Heart right ventricle (tissue), 16 donors: ENCODE results near the gene PPFIBP1. TPM values are rescaled to one million over a fixed set of nuclear protein-coding genes. Genes with fewer than 3 reads are reported as not detected.
"Not testable (repeated sequence)": the region's sequence is repeated elsewhere in the genome, so short reads cannot be mapped to it uniquely, and the experiment has no call there.

Experiments
- ATAC-seq, 8 donors: fragments of 200-7000 bp; cut with Tn5 transposase; one replicate each; pipeline ENCODE4 v1.9.1; 2020; ENCODE audit warnings: mild to moderate bottlenecking in 8 of 8, moderate library complexity in 8 of 8, moderate number of reproducible peaks in 1 of 8
- DNase-seq, 2 donors: peaks; one replicate each; pipeline ENCODE4 v3.0.0-alpha.2; 2020
- H3K27ac ChIP-seq, 10 donors: fragments of 200-600 bp; sonication (generic) in 2 of 10; one replicate each; pipeline versions ENCODE4 v1.5.0 to v1.8.0; 2020 to 2022; ENCODE audit warnings: mild to moderate bottlenecking in 3 of 10
- H3K27me3 ChIP-seq, 7 donors: fragments of 200-600 bp; one replicate each; pipeline ENCODE4 v1.8.0; 2021 to 2022; ENCODE audit warnings: mild to moderate bottlenecking in 2 of 7
- H3K36me3 ChIP-seq, 9 donors: fragments of 200-600 bp; sonication (generic) in 1 of 9; one replicate each; pipeline versions ENCODE4 v1.5.0 to v1.8.0; 2020 to 2022; ENCODE audit warnings: mild to moderate bottlenecking in 2 of 9
- H3K4me1 ChIP-seq, 9 donors: fragments of 200-600 bp; sonication (generic) in 1 of 9; one replicate each; pipeline versions ENCODE4 v1.5.0 to v1.8.0; 2020 to 2022; ENCODE audit warnings: mild to moderate bottlenecking in 4 of 9
- H3K4me3 ChIP-seq, 10 donors: fragments of 200-600 bp; sonication (generic) in 2 of 10; one replicate each; pipeline versions ENCODE4 v1.5.0 to v1.8.0; 2020 to 2022; ENCODE audit warnings: mild to moderate bottlenecking in 7 of 10, moderate library complexity in 2 of 10
- H3K9me3 ChIP-seq, 11 donors: fragments of 200-600 bp in 10 of 11; sonication (generic) in 2 of 11; one replicate each; pipeline versions ENCODE4 v1.5.0 to v1.8.0; 2013 to 2022; ENCODE audit warnings: mild to moderate bottlenecking in 2 of 11, control low read depth in 1 of 11, moderate library complexity in 1 of 11
- WGBS, 2 donors: extraction: QIAGEN DNeasy Blood & Tissue Kit; methylation state at CpG; one replicate each; pipeline ENCODE4 v1.1.7; 2013; ENCODE audit warnings: inconsistent platforms in 1 of 2; 5-methylcytosine and 5-hydroxymethylcytosine counted together
- intact Hi-C, 10 donors: fragments of 100-400 bp; cut with DNase I; formaldehyde crosslinking; loops; one replicate each; pipeline versions ENCODE4 v1.11.1 to v1.14.2; 2022
- polyA plus RNA-seq, 2 donors: library from polyadenylated mRNA; stranded (reverse); fragments of 200-250 nt; gene quantifications; one replicate each; pipeline ENCODE4 v1.2.3, GENCODE V29; 2013
- total RNA-seq, 10 donors: library from RNA; stranded (reverse); fragmentation: NEBNext Ultra II Directional in 3 of 10; extraction: Animal tissue kit (Norgen Biotek cat#: 25700) in 3 of 10; gene quantifications; one replicate each; pipeline versions ENCODE4 v1.2.1 to v1.2.4, GENCODE V29; 2021 to 2023
- TF ChIP-seq, protein P1 (sequence below), 9 donors: fragments of 200-600 bp; sonication (generic) in 2 of 9; IDR thresholded peaks; one replicate each; pipeline versions ENCODE4 v1.5.0 to v1.8.0; 2021 to 2022; ENCODE audit warnings: antibody characterized with exemption in 9 of 9, mild to moderate bottlenecking in 5 of 9, moderate library complexity in 1 of 9
- donor health status: Arrhythmogenic right ventricular cardiomyopathy.
- donor health status: ischemic (EF 13 %, LVEDD 7.1; RV severe dilation, severe dysfunction).
- donor health status: healthy with polysubstance abuse.
- donor health status: DM: no; HTN: yes; CAD: no.
- donor health status: DM: no; HTN: no; CAD: no.
- donor health status: ischemic (EF 25% LVEDD 6.9; RV normal size, moderate dysfunction).
- donor health status: ischemic (EF 25% LVEDD 5.7; RV mildly dilated, moderate dysfunction).
- donor health status: healthy.
- donor health status: DM: yes; HTN: yes; CAD: no.
- donor health status: Ischemic cardiomyopathy.
- donor health status: ischemic (EF 35%, LVEDD 5.7; RV mildly dilated, moderate dysfunction).
- donor health status: nonischemic (EF 11% LVEDD 7.7; RV severe dilation, severe dysfunction).
- donor health status: DM: yes; HTN: yes; CAD: no.
- donor health status: PGD.
- donor health status: ischemic (EF 29% LVEDD 5.4; RV normal size, mild dysfunction).
- donor health status: nonischemic (EF 23%, LVEDD 6.1; RV moderate dilation, normal function).

Gene PPFIBP1
- total and polyA plus RNA-seq, 12 donors, result 22.9 to 450 (median 314) TPM

DNA sequence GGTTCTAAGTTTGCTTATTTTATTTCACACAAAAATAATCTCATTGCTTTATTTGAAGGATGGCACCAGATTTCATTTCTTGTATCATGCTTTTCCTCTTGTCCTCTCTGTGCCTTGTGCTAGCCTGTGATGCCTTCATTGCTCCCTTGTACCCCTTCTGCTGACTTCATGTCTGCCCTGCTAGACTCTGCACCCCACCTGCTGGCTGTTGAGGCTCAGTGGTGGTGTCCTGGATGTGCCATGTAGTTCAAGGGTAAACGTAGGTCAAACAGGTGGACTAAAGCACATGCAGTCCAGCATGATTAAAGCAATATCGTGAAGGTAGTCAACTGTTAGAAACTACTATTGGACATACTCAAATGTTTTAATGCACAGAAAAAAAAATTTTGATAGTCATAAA, 208.3 kb downstream of the PPFIBP1 start:
- Histone ChIP-seq H3K4me3 (no peak overlapping the region), H3K9me3 (no peaks in the 10 kb centered on the region), H3K36me3 (peaks cover 0 to 87% (median 7%) of the 10 kb centered on the region in 9 donors), H3K27me3 (no peaks in the 10 kb centered on the region), H3K27ac (no peak overlapping the region), H3K4me1 (no peaks in the 10 kb centered on the region)
- no peak for DNase-seq
- 59 to 67% methylated on average over 2 of the region's 2 CpGs for WGBS, 2 donors
- ATAC-seq, result peak in 1 of 8 donors; percentile 51
- intact Hi-C loops, result loop anchor here in 9 of 10 donors (2.0 to 10.0 kb wide), 10 partner anchors 85 to 1263 kb away; no protein-coding TSS in a partner anchor
- TF ChIP-seq, protein P1, sequence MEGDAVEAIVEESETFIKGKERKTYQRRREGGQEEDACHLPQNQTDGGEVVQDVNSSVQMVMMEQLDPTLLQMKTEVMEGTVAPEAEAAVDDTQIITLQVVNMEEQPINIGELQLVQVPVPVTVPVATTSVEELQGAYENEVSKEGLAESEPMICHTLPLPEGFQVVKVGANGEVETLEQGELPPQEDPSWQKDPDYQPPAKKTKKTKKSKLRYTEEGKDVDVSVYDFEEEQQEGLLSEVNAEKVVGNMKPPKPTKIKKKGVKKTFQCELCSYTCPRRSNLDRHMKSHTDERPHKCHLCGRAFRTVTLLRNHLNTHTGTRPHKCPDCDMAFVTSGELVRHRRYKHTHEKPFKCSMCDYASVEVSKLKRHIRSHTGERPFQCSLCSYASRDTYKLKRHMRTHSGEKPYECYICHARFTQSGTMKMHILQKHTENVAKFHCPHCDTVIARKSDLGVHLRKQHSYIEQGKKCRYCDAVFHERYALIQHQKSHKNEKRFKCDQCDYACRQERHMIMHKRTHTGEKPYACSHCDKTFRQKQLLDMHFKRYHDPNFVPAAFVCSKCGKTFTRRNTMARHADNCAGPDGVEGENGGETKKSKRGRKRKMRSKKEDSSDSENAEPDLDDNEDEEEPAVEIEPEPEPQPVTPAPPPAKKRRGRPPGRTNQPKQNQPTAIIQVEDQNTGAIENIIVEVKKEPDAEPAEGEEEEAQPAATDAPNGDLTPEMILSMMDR (IDR thresholded peaks at IDR 0.05), result peak in 1 of 9 donors; percentile 4

DNA sequence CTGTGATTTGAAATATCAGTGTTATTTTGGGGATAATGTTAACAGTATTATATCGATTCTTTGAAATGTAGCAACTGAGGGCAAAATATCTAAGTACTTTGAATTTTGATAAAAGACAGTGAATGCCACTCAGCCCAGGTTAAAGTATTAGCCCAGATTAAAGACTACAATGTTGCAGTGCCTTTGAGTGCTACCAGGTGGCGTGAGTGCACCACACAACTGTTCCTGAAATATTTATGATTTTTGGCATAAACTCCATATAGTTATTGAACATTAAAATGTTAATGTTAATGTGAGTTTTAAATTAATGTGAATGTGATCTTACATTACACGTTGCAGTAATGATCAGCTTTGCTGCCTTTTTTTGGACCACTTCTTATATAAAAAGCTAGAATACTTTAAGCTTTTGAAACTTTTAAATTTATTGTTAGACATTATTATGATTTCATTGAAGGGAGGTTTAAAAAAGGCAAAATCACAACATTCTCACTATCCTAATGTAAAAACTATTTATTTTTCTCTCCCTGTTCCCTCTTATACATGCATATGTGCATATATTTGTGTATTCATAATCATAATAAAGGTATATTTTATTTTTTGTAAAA, 209.1 kb downstream of the PPFIBP1 start:
- Histone ChIP-seq H3K36me3 (peaks cover 0 to 87% (median 12%) of the 10 kb centered on the region in 9 donors), H3K27me3 (no peaks in the 10 kb centered on the region), H3K27ac (no peak overlapping the region), H3K4me1 (no peaks in the 10 kb centered on the region), H3K4me3 (no peak overlapping the region), H3K9me3 (no peaks in the 10 kb centered on the region)
- intact Hi-C loops, result loop anchor here in 9 of 10 donors (2.0 to 10.0 kb wide), 10 partner anchors 84 to 1262 kb away; no protein-coding TSS in a partner anchor
- peak in 1 of 8 donors; percentile 38 for ATAC-seq
- no peak for DNase-seq
- TF ChIP-seq, protein P1 (IDR thresholded peaks at IDR 0.05), result peak; percentile 53 to 90 (median 76)
- 45 to 47% methylated on average over 3 of the region's 3 CpGs for WGBS, 2 donors

DNA sequence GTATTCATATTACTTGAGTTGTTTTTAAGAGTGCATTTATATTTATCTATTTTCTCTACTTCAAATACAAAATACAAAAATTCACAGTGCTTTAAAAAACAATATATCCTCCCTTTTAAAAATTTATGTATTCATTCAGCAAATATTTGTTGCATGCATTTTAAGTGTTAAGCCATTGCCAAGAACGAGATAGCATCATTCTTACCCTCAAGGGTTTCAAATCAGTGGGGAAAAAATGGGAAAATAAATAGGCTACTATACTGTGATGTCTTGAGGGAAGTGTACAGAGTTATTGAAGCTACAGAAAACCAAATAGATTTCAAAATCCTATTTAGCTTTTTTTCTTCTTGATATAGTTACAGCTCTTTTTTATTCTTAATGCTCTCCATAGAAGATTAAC, 209.8 kb downstream of the PPFIBP1 start:
- Histone ChIP-seq H3K27me3 (no peaks in the 10 kb centered on the region), H3K36me3 (peaks cover 0 to 87% (median 12%) of the 10 kb centered on the region in 9 donors), H3K27ac (no peak overlapping the region), H3K9me3 (no peaks in the 10 kb centered on the region), H3K4me1 (no peaks in the 10 kb centered on the region), H3K4me3 (no peak overlapping the region)
- ATAC-seq (no peak), DNase-seq (no peak)
- intact Hi-C loops, result loop anchor here in 9 of 10 donors (2.0 to 10.0 kb wide), 10 partner anchors 84 to 1261 kb away; no protein-coding TSS in a partner anchor
- WGBS, 2 donors, result 94 to 98% methylated on average over 1 of the region's 1 CpG
- TF ChIP-seq, protein P1 (IDR thresholded peaks at IDR 0.05), result no peak

DNA sequence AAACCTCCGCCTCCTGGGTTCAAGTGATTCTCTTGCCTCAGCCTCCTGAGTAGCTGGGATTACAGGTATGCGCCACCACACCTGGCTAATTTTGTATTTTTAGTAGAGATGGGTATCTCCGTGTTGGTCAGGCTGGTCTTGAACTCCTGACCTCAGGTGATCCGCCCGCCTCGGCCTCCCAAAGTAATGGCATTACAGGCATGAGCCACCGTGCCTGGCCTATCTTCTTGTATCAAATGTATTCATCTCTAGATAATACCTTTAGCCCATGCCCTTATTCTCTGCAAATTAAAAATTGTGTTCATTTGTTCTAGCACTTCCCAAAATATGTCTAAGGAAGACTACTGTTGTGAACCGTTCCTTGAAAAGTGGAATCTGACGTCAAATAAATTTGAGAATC, 210.3 kb downstream of the PPFIBP1 start:
- not testable (repeated sequence) for H3K4me3 ChIP-seq, H3K27me3 ChIP-seq, H3K4me1 ChIP-seq, H3K27ac ChIP-seq, DNase-seq, H3K9me3 ChIP-seq, ATAC-seq
- H3K36me3 ChIP-seq, result peaks cover 0 to 87% (median 12%) of the 10 kb centered on the region in 9 donors
- intact Hi-C loops, result loop anchor here in 9 of 10 donors (2.0 to 10.0 kb wide), 9 partner anchors 83 to 1260 kb away; no protein-coding TSS in a partner anchor
- 94 to 95% methylated on average over 9 of the region's 9 CpGs for WGBS, 2 donors

DNA sequence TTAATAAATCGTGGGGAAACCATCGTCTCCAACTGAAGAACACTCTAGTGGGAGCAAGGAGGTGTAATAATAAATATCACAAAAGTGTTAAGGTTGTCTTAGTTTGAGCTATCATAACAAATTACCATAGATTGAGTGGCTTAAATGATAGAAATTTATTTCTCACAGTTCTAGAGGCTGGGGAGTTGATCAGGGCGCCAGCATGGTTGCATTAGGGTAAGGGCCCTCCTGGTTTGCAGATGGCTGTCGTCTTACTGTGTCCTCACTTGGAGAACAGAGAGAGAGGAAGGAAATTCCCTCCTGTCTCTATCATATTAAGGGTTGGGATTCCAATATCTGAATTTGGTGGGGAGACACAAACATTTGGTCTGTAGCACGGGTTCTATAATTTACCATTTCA, 219.6 kb downstream of the PPFIBP1 start:
- DNase-seq (no peak), ATAC-seq (no peak)
- Histone ChIP-seq H3K27me3 (no peaks in the 10 kb centered on the region), H3K4me1 (peaks cover 0 to 12% (median 0%) of the 10 kb centered on the region in 9 donors), H3K4me3 (no peak overlapping the region), H3K9me3 (no peaks in the 10 kb centered on the region), H3K27ac (no peak overlapping the region), H3K36me3 (peaks cover 0 to 77% (median 5%) of the 10 kb centered on the region in 9 donors)
- TF ChIP-seq, protein P1 (IDR thresholded peaks at IDR 0.05), result no peak
- 96 to 99% methylated on average over 5 of the region's 5 CpGs for WGBS, 2 donors
- intact Hi-C loops, result loop anchor here in 1 of 10 donors (10.0 kb wide), 1 partner anchor 71 kb away; no protein-coding TSS in a partner anchor
